HEK293 (cell line): ENCODE measurements around the gene SUPT5H.

Source experiments
- CTCF ChIA-PET: fragments of 350-600 bp; formaldehyde crosslinking; extraction: SDS; loops from one replicate; lab custom pipeline; 2021; ENCODE audit warnings: antibody characterized with exemption; lab: Yijun Ruan, JAX
- POLR2A ChIA-PET: fragments of 300-600 bp; formaldehyde crosslinking; extraction: SDS; loops from one replicate; lab custom pipeline; 2020; ENCODE audit warnings: antibody characterized with exemption, inconsistent platforms; lab: Yijun Ruan, JAX
- H3K27ac ChIP-seq: fragments of 200-500 bp; sonication (Bioruptor generic); 2 replicates; pipeline ENCODE4 v1.5.1; 2014; ENCODE audit warnings: low read depth, low read length, control low read depth, inconsistent platforms; ENCODE audit errors: extremely low read depth
- H3K36me3 ChIP-seq, 2 experiments: fragments of 200-500 bp in 1 of 2; sonication (Bioruptor generic) in 1 of 2; 1 replicate in 1 of 2; 2 replicates in 1 of 2; pipeline ENCODE4 v1.5.1; 2014 to 2017; ENCODE audit warnings: inconsistent platforms in 2 of 2, low read length in 2 of 2; ENCODE audit not compliant: control insufficient read depth in 2 of 2, insufficient read depth in 1 of 2
- H3K4me1 ChIP-seq: fragments of 200-500 bp; sonication (Bioruptor generic); 2 replicates; pipeline ENCODE4 v1.5.1; 2014; ENCODE audit warnings: mild to moderate bottlenecking, low read length, inconsistent platforms; ENCODE audit not compliant: control insufficient read depth, insufficient read depth
- H3K4me3 ChIP-seq: 2 replicates; pipeline ENCODE4 v1.5.1; 2011; ENCODE audit warnings: low read depth, mild to moderate bottlenecking, control low read depth, low read length, moderate library complexity
- H3K9me3 ChIP-seq: fragments of 200-500 bp; sonication (Bioruptor generic); 2 replicates; pipeline ENCODE4 v1.5.1; 2014; ENCODE audit warnings: low read depth, low read length, inconsistent platforms; ENCODE audit not compliant: control insufficient read depth, insufficient read depth
- ELK4 ChIP-seq: IDR thresholded peaks from 2 replicates; pipeline ENCODE4 v1.6.1; 2011; ENCODE audit warnings: mild to moderate bottlenecking, low read depth, low read length, borderline replicate concordance
- GFI1B ChIP-seq: fragments of 450-650 bp; formaldehyde crosslinking; IDR thresholded peaks from 2 replicates; pipeline ENCODE4 v1.5.1; 2016; ENCODE audit warnings: missing biosample characterization, missing genetic modification characterization
- GLI4 ChIP-seq: fragments of 450-650 bp; formaldehyde crosslinking; IDR thresholded peaks from 2 replicates; pipeline ENCODE4 v1.5.1; 2016; ENCODE audit warnings: missing biosample characterization, missing genetic modification characterization
- IKZF3 ChIP-seq: fragments of 450-650 bp; IDR thresholded peaks from 2 replicates; pipeline ENCODE4 v1.5.0; 2018; ENCODE audit warnings: missing biosample characterization, mild to moderate bottlenecking, missing genetic modification characterization, moderate library complexity
- KLF10 ChIP-seq: fragments of 450-650 bp; IDR thresholded peaks from 2 replicates; pipeline ENCODE4 v1.5.1; 2018; ENCODE audit warnings: missing biosample characterization, mild to moderate bottlenecking, missing genetic modification characterization
- KLF7 ChIP-seq: fragments of 450-650 bp; formaldehyde crosslinking; IDR thresholded peaks from 2 replicates; pipeline ENCODE4 v1.5.1; 2016; ENCODE audit warnings: missing biosample characterization, missing genetic modification characterization, borderline replicate concordance
- PRDM10 ChIP-seq: fragments of 450-650 bp; formaldehyde crosslinking; IDR thresholded peaks from 2 replicates; pipeline ENCODE4 v1.5.1; 2016; ENCODE audit warnings: missing biosample characterization, missing genetic modification characterization
- REPIN1 ChIP-seq: fragments of 450-650 bp; formaldehyde crosslinking; IDR thresholded peaks from 2 replicates; pipeline ENCODE4 v1.5.1; 2017; ENCODE audit warnings: missing biosample characterization, missing genetic modification characterization, low read depth
- SETDB1 ChIP-seq: IDR thresholded peaks from one replicate; pipeline ENCODE4 v1.6.1; 2017; ENCODE audit warnings: mild to moderate bottlenecking, low read length, moderate library complexity, mixed read lengths; ENCODE audit not compliant: insufficient read length
- TSHZ1 ChIP-seq: fragments of 450-650 bp; formaldehyde crosslinking; IDR thresholded peaks from 2 replicates; pipeline ENCODE4 v1.5.1; 2016; ENCODE audit warnings: missing biosample characterization, missing genetic modification characterization, borderline replicate concordance
- ZBTB7A ChIP-seq: fragments of 450-650 bp; formaldehyde crosslinking; IDR thresholded peaks from 2 replicates; pipeline ENCODE4 v1.5.1; 2016; ENCODE audit warnings: low read depth, missing biosample characterization, missing genetic modification characterization
- ZBTB8A ChIP-seq: fragments of 450-650 bp; formaldehyde crosslinking; IDR thresholded peaks from 2 replicates; pipeline ENCODE4 v1.5.1; 2016; ENCODE audit warnings: missing biosample characterization, missing genetic modification characterization
- ZEB2 ChIP-seq: fragments of 450-650 bp; formaldehyde crosslinking; IDR thresholded peaks from 2 replicates; pipeline ENCODE4 v1.5.1; 2016; ENCODE audit warnings: missing biosample characterization, missing genetic modification characterization
- ZFP37 ChIP-seq: fragments of 450-650 bp; formaldehyde crosslinking; IDR thresholded peaks from 2 replicates; pipeline ENCODE4 v1.5.1; 2016; ENCODE audit warnings: missing biosample characterization, missing genetic modification characterization
- ZNF121 ChIP-seq: fragments of 450-650 bp; formaldehyde crosslinking; IDR thresholded peaks from 2 replicates; pipeline ENCODE4 v1.5.1; 2016; ENCODE audit warnings: missing biosample characterization, missing genetic modification characterization
- ZNF266 ChIP-seq: fragments of 450-650 bp; formaldehyde crosslinking; IDR thresholded peaks from 2 replicates; pipeline ENCODE4 v1.5.1; 2016; ENCODE audit warnings: missing biosample characterization, missing genetic modification characterization, low read depth
- ZNF280D ChIP-seq: fragments of 450-650 bp; formaldehyde crosslinking; IDR thresholded peaks from 2 replicates; pipeline ENCODE4 v1.5.1; 2016; ENCODE audit warnings: missing biosample characterization, missing genetic modification characterization
- ZNF335 ChIP-seq: fragments of 450-650 bp; formaldehyde crosslinking; conservative IDR thresholded peaks from 2 replicates; pipeline ENCODE4 v1.5.1; 2016; ENCODE audit warnings: missing biosample characterization, missing genetic modification characterization
- ZNF404 ChIP-seq: fragments of 450-650 bp; formaldehyde crosslinking; IDR thresholded peaks from 2 replicates; pipeline ENCODE4 v1.5.1; 2017; ENCODE audit warnings: missing biosample characterization, missing genetic modification characterization
- ZNF501 ChIP-seq: fragments of 450-650 bp; formaldehyde crosslinking; IDR thresholded peaks from 2 replicates; pipeline ENCODE4 v1.5.1; 2016; ENCODE audit warnings: missing biosample characterization, missing genetic modification characterization
- ZNF510 ChIP-seq: fragments of 450-650 bp; formaldehyde crosslinking; IDR thresholded peaks from 2 replicates; pipeline ENCODE4 v1.5.1; 2018; ENCODE audit warnings: mild to moderate bottlenecking, missing genetic modification characterization, missing biosample characterization; ENCODE audit not compliant: insufficient replicate concordance
- ZNF658 ChIP-seq: fragments of 450-650 bp; formaldehyde crosslinking; IDR thresholded peaks from 2 replicates; pipeline ENCODE4; 2016; ENCODE audit warnings: missing biosample characterization, missing genetic modification characterization
- ZNF670 ChIP-seq: fragments of 450-650 bp; formaldehyde crosslinking; IDR thresholded peaks from 2 replicates; pipeline ENCODE4 v1.5.1; 2016; ENCODE audit warnings: missing biosample characterization, missing genetic modification characterization, low read depth
- ZNF692 ChIP-seq: fragments of 450-650 bp; formaldehyde crosslinking; IDR thresholded peaks from 2 replicates; pipeline ENCODE4 v1.5.1; 2016; ENCODE audit warnings: missing biosample characterization, missing genetic modification characterization

SUPT5H gene

GRCh38 chr19:39507715-39508364, 62.5 kb downstream of the SUPT5H start (continued):
- TF ChIP-seq ZNF280D (tag by site-specific recombination) (no peak), ZBTB7A (tag by site-specific recombination) (no peak), ZNF658 (tag by site-specific recombination) (no peak), ZNF670 (no peak), PRDM10 (peak; percentile 91), ZNF266 (tag by site-specific recombination) (no peak), ZNF510 (no peak), GFI1B (tag by site-specific recombination) (no peak), ZBTB8A (tag by site-specific recombination) (peak; percentile 23; the same call in 1 of the 2 replicates), ZFP37 (tag by site-specific recombination) (no peak), KLF10 (tag by site-specific recombination) (no peak), ZNF501 (tag by site-specific recombination) (0 out of 2 replicates have a peak, but pooled peaks have one; percentile 8), KLF7 (tag by site-specific recombination) (0 out of 2 replicates have a peak, but pooled peaks have one; percentile 2), ELK4 (no peak), ZNF335 (tag by site-specific recombination) (no peak; the same call in 1 of the 2 replicates), REPIN1 (no peak), ZEB2 (tag by site-specific recombination) (0 out of 2 replicates have a peak, but pooled peaks have one; percentile 4), SETDB1 (no peak)

GRCh38 chr19:39508629-39509028, 63.2 kb downstream of the SUPT5H start:
- CTCF ChIA-PET, result interaction anchor here (0.7 to 3.1 kb wide), 5 partner anchors 8 to 200 kb away, joined by 3 to 25 read pairs (median 4); partner anchors contain the start of genes DLL3 and EID2B
- POLR2A ChIA-PET, result interaction anchor here (1.0 to 2.3 kb wide), 2 partner anchors 10 to 11 kb away, joined by 5 to 7 read pairs; partner anchors contain the start of gene DLL3
- no peak for TF ChIP-seq IKZF3
- no peak for TF ChIP-seq TSHZ1 (tag by site-specific recombination)
- TF ChIP-seq ZNF670, result no peak
- no peak for TF ChIP-seq ZNF404 (tag by site-specific recombination)
- peak; percentile 100 for TF ChIP-seq ZNF121
- TF ChIP-seq GLI4 (tag by site-specific recombination), result no peak
- no peak for TF ChIP-seq ZNF335 (tag by site-specific recombination)
- no peak for TF ChIP-seq ZNF692

More at GRCh38 chr19:39508629-39509028, 63.2 kb downstream of the SUPT5H start:
- H3K4me1 ChIP-seq, result peaks cover 10% of the 10 kb centered on the region
- no peak overlapping the region for H3K27ac ChIP-seq
- H3K4me3 ChIP-seq, result no peak overlapping the region
- peaks cover 6% of the 10 kb centered on the region for H3K9me3 ChIP-seq
- H3K36me3 ChIP-seq, result peaks cover 0 to 9% of the 10 kb centered on the region in 2 experiments; a peak in 1 of 3 replicates
